GM12872 (cell line): ENCODE results near the gene MEAK7.

ENCODE experiments used
- TF ChIP-seq, protein P1 (sequence below): IDR thresholded peaks from 3 replicates; pipeline ENCODE4 v1.5.1; 2011; ENCODE audit warnings: low read depth, mild to moderate bottlenecking, low read length, moderate library complexity; ENCODE audit not compliant: insufficient read depth

The MEAK7 gene

DNA sequence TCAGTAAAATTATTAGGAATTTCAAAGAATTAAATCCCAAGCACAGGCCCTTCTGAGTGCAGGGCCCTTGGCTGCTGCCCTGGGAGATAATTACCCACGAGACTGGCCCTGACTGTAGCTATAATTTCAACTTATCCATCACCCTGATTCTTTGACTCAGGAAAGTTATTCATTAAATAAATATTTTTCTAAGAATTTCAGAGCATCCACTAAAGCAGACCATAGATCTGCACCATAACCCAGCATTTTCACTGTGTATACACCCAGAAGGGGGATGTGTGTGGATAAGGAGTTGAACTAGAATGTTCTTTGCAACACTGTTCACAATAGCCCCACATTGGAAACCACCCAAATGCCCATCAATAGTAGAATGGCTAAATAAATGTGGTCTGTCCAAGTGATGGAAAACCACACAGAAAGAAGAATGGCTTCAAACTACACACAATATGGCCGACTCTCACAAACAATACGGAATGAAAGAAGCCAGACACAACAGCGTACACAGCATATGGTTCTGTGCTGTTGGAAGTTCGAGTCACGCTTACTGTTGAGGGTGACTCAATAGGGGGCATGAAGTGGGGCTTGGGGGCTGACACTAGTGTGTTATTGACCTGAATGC is 33.9 kb upstream of the MEAK7 start:
- TF ChIP-seq, protein P1, sequence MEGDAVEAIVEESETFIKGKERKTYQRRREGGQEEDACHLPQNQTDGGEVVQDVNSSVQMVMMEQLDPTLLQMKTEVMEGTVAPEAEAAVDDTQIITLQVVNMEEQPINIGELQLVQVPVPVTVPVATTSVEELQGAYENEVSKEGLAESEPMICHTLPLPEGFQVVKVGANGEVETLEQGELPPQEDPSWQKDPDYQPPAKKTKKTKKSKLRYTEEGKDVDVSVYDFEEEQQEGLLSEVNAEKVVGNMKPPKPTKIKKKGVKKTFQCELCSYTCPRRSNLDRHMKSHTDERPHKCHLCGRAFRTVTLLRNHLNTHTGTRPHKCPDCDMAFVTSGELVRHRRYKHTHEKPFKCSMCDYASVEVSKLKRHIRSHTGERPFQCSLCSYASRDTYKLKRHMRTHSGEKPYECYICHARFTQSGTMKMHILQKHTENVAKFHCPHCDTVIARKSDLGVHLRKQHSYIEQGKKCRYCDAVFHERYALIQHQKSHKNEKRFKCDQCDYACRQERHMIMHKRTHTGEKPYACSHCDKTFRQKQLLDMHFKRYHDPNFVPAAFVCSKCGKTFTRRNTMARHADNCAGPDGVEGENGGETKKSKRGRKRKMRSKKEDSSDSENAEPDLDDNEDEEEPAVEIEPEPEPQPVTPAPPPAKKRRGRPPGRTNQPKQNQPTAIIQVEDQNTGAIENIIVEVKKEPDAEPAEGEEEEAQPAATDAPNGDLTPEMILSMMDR = no peak

DNA sequence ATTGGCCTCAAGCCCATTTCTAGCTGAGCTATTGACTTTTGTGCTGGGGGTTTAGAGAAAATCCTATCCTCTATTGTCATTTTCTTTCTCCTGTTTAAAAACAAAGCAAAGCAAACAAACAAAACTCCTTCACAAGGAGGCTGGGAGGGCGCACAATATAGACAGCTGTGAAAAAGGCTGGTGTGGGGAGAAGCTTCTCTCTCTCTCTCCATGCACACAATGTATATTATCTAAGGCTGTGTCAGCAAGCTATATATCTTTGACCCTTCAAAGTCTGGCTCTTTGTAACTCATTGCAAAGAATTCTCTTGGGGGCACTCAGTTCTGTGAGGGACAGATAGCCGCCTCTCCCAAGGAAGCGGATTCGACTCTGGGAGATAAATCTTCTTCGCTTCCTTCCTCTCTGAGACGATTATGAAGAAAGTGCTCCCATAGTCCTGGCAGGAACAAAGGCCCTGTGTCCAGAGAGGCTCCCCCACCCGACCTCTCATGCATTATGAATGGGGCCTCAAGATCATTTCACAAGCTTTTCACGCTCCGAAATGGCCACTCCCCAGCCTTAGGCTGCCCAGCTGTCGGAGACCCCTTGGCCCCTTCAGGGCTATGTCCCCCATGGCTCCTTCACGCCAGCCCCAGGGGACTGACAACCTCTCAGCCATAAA is 33.2 kb upstream of the MEAK7 start:
- TF ChIP-seq, protein P1 = no peak

DNA sequence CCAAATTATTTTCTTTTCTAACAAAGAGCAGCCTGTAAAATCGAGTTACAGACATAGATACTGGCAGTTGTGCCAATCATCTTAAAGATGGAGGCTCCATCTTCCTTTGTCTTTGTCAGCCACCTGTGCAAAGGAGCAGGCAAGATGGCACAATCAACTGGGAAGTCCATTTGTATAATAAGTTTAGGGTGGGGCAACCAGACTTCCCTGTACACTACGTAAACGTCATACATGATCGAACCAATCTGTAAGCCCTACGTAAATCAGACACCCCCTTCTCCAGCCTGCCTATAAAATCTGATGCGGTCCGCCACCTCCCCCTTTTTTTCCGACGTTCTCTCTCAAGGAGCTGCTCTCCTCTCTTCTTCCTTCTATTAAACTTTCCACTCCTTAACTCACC is 31.4 kb upstream of the MEAK7 start:
- TF ChIP-seq, protein P1 = no peak

DNA sequence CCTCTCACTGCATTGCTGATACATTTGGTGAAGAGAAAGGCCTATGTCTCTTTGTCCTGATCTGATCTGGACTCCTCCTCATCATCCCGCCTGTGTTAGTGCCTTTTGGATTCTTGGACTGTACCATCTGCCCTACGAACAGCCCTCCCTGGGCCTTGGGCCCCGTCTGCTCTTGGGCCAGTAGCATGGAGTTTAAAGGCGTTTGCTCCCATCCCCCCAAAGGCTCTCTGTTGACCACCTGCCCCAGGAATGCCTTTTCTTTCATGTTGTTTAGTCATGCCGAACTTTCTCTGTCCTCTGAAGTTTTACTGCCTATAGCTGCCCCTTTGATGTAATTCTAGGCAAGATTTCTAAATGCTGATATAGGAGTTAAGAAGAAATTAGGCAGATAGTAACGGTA is 30.9 kb upstream of the MEAK7 start:
- TF ChIP-seq, protein P1 = no peak

DNA sequence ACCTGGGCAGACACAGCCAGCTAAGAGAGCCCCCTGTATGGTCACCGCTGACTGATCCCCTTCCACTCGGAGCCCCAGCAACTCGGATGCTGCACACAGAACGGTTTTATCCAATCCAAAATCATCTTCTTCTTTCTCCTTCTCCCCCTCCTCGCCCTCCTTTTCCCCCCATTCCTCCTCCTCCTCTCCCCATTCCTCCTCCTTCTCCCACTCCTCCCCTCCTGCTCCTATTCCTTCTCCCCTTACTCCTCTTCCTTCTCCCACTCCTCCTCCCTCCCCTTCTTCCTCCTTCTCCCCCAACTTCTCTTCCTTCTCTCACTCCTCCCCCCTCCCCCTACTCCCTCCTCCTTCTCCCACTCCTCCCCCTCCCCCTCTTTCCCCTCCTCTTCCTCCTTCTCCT is 30.4 kb upstream of the MEAK7 start:
- TF ChIP-seq, protein P1 = no peak

DNA sequence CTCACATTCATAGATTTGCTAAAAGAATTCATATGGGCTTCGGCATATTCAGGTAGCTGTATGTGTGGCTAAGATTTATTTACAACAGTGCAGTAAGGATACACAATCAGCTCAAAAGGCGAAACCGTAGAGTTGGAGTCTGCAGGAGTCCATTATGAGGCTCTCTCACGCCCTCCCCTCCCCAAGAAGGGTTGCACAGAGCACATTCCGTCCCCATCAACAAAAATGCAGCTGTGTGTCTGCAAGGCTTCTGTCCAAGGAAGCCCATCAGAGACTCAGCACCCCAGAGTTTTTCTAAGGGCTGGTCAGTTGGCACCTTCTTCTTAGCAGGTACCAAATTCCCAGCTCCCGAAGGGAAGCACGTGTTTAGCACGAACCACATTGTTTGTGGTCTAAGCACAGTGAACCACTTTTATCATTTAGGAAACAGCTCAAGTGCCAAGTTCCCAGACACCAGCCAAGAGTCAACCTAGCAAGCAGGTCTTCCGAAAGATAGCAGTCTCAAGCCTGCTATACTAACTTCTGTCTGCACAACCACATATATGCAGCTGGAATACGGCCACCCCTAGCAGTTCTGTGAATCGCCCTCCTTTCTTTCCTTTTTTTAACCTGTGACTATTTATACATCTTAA is 28.5 kb upstream of the MEAK7 start:
- TF ChIP-seq, protein P1 = no peak

DNA sequence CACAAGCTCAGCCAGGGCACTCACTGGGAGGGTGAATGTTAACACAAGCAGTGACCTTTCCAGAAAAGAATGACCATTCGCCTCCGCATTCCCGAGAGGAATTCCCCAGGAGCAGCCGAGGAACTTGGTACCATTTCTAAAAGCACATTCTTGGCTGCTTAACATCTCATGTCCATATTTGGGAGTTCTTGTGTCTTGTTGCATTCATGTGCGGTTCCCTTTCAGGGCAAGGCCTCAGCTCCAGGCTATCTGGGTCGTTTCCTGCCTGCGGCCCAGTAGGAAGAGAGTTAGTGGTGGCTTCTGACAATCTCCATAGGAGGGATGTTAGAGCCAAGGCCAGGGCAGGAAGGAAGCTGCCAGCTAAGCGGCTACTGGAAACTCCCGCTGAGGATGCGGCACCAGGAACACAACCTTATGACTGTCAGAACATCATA is 27.8 kb upstream of the MEAK7 start:
- TF ChIP-seq, protein P1 = no peak
